DMS 273 (cell line): Measurements from ENCODE around the gene LY6G5B.

Source experiments
- DNase-seq: peaks from one replicate; lab custom pipeline; 2025; ENCODE audit not compliant: unreplicated experiment; lab: John Stamatoyannopoulos, UW

Gene LY6G5B

DNA sequence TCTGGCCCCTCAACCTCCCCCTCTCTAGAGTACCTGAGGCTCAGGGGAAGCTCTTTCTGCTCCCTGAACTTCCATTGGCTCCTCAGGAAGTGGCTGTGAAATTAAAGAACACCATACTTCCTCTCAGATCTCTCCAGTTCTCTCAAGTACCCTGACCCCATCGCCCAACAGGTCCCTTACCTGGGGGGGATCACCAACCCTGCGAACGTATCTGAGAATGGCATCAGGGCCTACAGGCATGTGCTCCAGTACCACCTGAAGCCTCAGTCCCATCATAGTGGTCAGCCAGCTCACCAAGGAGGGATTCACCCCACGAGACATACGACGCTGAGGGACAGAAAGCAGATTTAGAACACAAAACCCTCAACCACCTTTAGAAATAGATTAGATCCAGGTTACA lies 29.2 kb upstream of the LY6G5B start:
- DNase-seq: no peak

DNA sequence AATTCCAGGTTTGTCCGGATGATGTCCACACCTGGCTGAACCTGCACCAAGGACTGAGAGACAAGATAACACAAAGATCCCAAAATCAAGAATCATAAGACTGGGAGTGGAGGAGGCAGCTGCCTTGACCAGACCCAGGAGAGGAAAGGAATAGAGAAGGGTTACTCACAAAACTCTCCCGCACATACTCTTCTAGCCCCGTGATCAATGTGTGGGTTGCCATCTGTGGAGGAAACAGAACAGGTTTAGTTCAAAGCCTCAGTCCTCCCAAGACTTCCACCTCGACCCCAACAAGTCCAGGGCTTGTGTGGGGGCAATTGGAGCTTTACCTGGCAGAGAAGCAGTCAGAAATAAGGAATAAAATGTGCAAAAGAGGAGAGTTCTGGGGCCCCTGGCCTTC lies 28.4 kb upstream of the LY6G5B start:
- no peak for DNase-seq

DNA sequence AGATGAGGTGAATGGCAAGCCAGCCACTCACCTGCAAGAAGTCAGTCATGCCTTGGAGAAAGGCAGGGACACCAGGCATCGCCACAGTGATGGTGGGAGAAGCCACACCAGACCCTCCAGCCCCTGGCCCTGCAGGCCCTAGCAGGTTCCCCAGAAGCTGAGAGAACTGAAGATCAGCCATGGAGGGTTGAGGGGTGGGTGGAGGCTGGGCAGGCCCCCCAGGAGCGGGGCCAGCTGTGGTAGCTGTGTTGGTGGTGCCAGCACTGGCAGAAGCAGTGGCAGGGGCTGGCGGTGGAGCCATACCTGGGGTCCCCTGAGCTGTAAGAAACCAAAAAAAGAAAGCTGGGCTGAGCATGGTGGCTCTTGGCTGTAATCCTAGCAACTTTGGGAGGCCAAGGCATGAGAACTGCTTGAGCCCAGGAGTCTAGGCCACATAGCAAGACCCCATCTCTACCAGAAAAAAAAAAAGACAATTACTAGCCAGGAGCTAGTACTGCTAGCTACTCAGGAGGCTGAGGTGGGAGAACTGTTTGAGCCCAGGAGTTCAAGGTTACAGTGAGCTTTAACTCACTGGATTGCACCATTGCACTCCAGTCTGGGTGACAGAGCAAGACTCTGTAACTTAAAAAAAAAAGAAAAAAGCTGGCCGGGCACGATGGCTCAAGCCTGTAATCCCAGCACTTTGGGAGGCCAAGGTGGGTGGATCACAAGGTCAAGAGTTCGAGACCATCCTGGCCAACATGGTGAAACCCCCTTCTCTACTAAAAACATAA lies 26.8 kb upstream of the LY6G5B start:
- no peak for DNase-seq

DNA sequence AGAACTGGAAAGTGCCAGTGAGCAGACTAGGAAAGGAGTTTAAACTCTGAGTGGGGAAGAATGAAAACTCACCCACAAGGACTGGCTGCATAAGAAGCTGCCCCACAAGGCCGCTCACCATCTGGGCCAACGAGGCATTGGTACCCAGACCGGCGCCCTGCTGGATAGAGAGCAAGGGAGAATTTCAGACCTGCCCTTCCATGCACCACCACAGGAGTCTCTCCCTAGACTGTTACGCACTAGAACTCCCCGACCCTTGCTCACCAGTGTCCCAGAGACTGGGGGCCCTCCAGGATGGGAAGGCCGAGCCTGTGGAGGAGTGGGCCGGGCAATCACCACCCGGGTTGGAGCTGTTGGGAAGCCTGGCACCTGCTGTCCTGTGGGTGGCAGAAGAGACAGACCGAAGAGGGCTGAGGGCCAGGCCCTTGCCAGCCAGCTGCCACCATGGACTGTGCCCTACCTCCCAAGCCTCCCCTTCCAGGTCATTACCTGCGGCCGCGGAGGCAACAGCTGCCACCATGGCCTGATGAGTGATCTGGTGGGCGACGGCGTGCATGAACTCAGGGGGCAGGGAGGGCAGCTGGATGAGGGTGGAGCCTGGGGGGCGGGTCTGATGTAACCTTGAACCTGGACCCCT lies 25.8 kb upstream of the LY6G5B start:
- peak; percentile 48 for DNase-seq

DNA sequence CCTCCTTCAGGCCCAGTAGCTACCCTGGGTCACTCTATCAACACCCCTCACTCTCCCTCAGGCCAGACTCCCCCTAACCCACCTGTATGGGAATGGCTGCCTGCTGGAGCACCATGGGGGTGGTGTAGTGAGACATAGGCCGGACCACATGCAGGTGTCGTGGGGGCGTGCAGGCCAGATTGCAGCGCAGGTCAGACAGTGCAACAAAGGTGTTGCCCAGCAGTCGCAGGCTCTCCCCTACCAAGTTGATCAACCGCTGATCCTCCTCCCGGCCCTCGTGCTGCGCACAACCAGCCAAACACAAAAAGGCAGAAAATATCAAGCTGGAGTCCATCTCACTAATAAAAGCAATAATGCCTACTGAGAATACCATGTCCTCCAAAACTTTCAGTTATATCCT lies 24.5 kb upstream of the LY6G5B start:
- no peak for DNase-seq

DNA sequence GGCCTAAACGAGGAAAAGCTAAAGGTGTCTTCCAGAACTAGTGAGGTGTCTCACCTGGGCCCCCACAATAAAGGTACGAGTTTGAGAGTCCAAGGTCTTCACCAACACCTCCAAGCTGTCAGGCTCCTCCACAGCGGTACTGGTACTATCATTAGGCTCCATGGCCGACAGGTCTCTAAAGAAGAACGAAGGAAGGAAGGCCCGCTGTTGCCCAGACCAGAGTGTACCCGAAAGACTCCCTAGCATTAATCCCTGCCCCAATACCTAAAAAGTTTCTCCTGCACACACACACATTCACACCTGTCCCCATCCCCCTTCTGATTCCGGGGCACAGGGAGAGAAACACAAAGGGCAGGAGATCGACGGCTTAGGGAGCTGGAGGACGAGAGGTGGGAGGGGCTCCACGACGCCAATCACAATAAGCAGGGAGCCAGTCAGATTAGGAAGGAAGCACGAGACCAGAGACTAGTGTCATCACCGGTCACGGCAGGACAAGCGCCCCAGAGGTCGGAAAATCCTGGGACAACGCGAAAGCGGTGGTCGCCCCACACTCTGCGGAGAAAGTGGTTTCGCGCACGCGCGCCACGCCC lies 18.1 kb upstream of the LY6G5B start:
- DNase-seq: peak; percentile 91

DNA sequence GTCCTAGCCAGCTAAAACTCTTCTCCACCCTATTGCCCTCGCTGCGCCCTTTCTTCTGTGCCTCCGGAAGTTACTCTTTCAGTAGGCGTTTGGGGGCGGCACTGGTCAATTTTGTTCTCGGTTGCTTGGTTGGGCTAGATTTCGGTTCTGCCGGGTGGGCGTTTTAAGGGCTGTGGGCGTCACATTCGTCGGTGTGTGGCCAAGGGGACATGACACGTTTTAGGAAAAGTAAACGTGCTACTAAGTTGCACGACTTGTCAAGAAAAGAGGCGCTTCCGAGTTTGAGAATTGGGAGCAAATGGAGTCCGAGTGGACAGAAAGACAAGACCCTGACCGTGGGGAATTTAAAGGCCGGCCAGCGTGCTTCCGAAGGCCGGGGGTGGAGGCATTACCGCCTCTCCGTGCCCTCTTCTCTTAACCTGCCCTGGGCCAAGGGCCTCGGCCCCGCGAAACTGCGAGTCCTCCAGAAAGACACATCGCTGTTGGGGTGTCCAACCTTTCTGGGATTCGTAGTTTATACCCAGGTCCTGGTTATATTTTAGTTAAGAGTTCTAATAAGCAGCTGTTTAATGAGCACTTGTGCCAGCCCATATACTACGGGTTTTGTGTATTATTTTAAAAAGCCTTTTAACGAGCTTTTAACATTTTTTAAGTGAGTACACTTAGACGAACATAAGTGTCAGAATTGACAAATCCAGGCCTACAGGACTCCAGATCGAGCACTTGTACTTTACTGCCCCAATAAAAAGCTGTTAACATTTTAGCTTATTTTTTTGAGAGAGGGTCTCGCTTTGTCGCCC lies 16.7 kb upstream of the LY6G5B start:
- peak; percentile 99 for DNase-seq

DNA sequence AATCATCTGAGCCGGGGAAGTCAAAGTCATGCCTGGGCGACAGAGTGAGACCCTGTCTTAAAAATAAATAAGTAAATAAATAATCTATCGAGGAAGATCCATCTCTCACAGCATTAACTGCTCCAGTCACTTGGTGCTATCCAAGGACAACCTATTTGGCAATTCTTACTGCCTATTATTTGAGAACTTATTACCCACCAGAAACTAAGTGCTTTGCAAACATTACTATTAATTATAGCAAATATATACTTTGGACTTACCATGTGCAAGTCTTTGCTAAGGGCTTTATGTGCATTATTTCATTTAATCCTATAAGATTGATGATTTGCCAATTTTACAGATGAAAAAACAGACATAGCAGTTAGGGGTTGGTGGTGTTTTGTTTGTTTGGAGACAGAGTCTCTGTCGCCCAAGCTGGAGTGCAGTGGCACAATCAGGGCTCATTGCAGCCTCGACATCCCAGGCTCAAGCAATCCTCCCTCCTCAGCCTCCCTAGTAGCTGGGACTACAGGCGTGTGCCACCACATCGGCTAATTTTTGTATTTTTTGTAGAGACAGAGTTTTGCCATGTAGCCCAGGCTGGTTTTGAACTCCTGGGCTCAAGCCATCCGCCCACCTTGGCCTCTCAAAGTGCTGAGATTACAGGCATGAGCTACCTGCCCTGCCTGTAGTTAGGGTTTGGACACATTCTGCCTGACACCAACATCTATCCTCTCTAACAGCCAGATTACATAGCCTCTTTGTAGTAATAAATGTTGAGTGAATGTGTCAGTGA lies 15.0 kb upstream of the LY6G5B start:
- no peak for DNase-seq

DNA sequence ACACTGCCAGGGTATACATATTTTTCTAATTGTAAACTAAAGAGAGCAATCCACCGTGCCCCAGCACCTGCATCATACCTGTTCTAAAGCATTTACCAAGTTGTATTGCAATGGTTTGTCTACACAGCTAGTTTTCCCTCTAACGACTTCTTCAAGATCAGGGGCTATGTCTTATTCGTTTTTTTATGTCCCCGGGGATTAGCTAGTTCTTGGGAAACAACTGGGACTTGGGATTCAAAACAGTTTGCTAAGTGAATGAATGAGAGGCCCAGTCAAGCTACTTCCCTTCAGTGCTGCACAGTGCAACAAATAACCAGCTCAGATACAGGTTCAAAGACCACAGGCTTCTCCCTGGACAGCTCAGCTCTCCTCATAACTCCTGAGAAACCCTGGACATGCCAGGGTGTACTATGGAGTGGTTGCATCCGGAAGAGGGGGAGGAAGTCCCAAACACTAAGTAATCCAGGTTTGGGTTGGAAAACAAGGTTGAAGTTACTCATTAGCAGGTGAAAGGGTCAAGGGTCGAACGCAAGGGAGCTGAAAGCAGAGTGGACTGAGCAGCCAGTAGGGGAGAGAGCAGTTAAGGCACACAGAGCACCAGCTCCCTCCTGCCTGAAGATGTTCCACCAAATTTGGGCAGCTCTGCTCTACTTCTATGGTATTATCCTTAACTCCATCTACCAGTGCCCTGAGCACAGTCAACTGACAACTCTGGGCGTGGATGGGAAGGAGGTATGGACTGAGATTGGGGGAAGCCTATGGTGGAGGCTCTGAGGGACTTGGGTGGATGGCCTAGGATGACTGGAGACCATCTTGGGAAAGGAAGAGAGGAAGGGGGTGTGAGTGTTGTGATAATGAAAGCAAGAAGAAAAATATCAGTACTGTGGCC lies 14.2 kb upstream of the LY6G5B start, which contains the start of gene APOM:
Gene APOM (plus strand): TSS at position 546 of the 889 bp plus-strand sequence. CDS start 73 bp downstream, at position 619.
- no peak for DNase-seq

DNA sequence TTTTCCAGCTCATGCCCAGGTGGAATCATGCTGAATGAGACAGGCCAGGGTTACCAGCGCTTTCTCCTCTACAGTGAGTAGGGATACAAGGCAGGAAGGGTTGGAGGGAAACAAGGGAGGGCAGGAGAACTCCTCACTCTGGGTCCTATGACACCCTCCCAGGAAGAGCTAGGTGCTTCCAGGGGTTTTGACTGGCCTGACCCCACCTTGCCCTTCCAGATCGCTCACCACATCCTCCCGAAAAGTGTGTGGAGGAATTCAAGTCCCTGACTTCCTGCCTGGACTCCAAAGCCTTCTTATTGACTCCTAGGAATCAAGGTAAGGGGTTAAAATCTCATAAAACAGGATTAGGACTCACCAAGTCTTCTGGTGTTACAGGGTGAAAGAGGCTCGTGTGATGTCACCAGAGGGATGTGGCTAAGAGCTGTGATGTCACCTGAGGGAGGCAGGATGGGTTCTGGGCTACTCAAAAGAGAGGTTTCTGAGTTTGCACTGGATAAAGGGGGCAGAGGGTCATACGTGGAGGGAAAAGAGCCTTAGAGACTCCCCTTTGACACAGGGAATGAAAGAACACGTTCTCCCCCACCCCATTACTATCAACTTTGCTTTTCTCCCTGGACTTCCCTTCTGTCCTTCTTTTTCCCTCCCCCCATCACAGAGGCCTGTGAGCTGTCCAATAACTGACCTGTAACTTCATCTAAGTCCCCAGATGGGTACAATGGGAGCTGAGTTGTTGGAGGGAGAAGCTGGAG lies 12.2 kb upstream of the LY6G5B start:
- DNase-seq: no peak

DNA sequence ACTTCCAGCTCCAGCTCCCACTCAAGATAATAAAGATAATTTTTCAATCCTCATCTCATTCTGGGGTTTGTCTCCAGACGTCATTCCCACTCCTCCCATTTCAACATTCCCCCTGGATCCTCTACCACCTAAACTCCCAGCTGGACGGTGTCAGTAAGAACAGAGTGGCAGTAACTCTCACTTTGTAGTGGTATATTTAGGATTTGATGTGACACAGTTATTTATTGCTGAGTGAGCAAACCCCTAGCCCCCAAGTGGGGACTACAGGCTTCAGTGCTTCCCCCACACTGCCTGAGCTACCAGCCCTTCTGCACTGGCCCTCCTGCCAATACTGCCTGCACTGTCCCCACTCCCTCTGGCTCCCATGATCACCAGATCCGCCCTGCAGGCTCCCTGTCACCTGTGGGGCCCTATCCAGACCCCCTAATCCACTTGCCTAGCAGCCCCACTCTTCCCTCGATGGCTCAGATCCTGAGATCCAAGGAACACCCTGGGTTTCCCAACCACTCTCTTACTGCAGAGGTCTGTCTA lies 11.6 kb upstream of the LY6G5B start:
- DNase-seq: no peak

DNA sequence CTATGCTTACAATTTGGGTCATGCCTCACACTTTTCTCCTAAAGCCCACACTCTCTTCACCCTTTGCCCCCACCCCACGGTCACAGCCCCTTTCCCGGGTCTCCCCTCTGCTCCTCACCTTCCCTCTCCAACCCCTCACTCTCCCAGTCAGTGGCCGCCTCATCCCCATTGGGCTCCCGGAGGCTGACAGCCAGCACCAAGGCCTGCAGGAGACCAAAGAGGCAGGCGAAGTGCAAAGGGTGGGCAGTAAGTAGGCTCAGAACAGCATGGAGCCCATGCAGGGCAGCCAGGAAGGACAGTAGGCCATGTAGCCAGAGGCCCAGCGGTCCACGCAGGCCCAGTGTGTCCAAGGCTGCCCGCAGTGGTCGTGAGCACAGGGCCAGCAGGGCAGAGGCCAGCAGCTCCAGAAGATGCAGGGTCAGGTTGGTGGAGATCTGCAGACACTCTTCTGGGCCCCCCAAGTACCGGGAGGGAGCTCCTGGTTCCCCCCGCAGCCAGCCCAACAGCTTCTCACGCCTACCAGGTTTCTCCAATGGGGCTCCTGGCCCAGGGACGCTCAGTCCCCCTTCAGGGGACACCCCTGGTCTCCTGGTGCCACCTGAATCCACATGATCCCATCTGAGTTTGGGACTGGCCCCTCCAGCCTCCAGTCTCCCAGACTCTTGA lies 10.7 kb upstream of the LY6G5B start:
- DNase-seq: no peak

DNA sequence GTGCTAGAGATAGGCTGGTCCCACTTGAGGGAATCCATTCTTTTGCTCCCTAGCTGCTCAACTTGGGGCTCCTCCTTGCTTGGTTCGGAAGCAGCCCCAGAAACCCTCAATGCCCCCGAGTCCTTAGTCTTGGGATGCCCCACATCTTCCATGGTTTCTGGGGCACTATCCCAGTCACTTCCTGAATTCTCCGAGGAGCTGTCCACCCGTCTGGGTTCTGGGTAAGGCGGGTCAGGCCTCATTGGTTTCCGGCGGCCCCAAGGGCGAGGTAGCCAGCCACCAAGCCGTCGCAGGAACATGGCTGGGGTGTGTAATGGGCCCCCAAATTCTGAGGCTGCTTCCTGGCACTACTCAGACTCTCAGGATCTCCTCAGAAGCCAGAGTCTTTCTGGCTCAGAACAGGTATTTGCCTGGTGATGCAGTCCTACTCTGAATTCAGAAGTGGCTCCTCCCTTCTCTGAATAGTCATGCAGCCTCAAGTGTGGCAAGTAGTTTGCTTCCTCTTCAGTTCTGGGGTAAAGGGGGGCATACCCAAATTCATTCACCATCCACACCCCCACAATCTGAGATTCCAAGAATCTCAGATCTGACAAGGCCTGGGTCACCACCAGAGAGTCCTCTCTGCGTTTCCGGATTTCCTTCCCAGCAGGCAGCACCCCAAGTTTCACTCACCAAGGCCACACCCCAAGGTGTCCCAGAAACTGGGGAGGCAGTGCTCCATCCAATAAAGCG lies 10.0 kb upstream of the LY6G5B start:
- no peak for DNase-seq

DNA sequence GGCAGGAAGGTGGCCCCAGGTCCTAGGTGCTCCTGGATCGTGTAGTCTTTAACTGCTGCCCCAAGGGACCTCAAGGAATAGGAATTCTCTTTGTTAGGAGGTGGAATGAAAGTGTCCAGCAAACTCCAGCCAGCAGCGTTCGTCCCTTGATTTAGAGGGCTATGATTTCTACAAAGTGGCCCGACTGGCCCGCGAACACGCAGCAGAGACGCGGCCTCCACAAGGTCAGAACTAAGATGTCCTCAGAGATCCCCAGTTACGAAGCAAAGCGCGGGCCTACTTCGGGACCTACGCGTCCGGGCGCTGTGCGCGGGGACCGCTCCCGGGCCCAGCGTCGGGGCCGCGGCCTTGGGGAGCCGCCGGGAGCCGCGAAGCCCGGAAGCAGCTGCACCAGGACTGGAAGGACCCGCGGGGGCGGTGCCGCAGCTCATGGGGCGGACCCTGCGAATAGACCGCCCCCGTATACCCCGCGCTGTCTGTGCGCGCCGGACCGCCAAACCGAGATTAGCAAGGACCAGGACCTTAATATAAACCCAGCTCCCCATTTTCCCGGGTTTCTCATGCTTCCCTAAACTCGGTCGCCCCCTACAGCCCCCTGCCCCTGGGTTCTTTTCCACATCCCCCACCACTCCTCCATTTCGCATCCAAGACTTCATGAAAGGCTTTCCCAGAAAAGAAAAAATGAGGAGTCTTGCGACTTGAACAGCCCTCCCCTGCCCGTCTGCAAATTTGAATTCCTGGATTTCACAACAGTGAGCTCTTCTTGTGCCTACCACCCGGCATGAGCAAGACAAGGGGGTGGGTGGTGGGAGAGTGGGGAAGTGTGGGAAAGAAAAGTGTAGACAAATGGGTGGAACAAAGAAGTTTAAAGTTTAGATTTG lies 9.2 kb upstream of the LY6G5B start, which contains the start of gene C6orf47:
Gene C6orf47 (minus strand): TSS at position 398 of the 881 bp plus-strand sequence. CDS start 831 bp downstream, outside the sequence.
- DNase-seq: peak; percentile 95

DNA sequence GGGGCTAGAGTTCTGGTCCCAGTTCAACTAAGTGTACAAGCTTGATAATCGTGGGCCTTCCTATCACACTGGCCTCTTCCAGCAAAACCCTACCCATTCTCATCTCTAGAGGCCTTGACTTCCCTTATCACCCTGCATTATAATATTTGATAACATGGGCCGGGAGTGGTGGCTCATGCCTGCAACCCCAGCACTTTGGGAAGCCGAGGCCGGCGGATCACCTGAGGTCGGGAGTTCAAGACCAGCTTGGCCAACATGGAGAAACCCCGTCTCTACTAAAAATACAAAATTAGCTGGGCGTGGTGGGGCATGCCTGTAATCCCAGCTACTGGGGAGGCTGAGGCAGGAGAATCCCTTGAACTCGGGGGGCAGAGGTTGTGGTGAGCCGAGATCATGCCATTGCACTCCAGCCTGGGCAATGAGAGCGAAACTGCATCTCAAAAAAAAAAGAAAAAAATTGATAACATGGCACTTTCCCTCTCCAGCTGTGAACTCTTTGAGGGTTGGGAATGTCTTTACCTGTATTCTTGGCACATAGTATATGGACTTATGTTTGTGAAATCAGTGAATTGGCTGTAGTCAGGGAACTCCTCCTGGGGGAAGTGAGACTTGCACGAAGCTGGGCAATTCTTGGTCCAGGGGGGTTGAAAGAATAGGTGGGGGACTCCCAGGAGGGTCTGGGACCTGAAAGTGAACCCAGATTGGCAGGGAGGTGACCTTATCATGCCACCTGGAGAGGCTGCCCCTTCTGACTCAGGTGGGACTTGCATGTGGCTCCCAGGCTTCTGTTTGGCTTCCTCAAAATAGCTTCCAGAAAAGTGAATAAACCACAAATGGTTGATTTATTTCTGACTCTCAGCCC lies 8.3 kb upstream of the LY6G5B start:
- no peak for DNase-seq
